H4 (cell line): ENCODE data around the gene FMN2. TPM values are rescaled to one million over a fixed set of nuclear protein-coding genes. Genes with fewer than 3 reads are reported as not detected.

ENCODE experiments used
- DNase-seq: peaks from one replicate; pipeline ENCODE4 v3.0.0-alpha.2; 2015; ENCODE audit warnings: low spot score
- total RNA-seq: library from RNA; depleted of rRNA; stranded (reverse); fragments of >200 nt; shearing (Covaris generic); gene quantifications from 2 replicates; pipeline ENCODE4 v1.2.3, GENCODE V29; 2014

The FMN2 gene
- total RNA-seq, 1 experiment from 2014 or later, result 5.2 TPM

GRCh38 chr1:240491796-240492195, 400.1 kb downstream of the FMN2 start:
- no peak for DNase-seq

GRCh38 chr1:240492832-240493440, 401.3 kb downstream of the FMN2 start:
- no peak for DNase-seq

- DNase-seq, result no peak
Measured at GRCh38 chr1:240495601-240496000, 403.9 kb downstream of the FMN2 start.

GRCh38 chr1:240496356-240496755, 404.7 kb downstream of the FMN2 start:
- no peak for DNase-seq

GRCh38 chr1:240496941-240497340, 405.3 kb downstream of the FMN2 start:
- DNase-seq, result no peak

GRCh38 chr1:240497908-240498307, 406.2 kb downstream of the FMN2 start:
- no peak for DNase-seq

GRCh38 chr1:240498335-240498734, 406.7 kb downstream of the FMN2 start:
- DNase-seq, result no peak

- DNase-seq, result peak; percentile 57
Measured at GRCh38 chr1:240499012-240499411, 407.3 kb downstream of the FMN2 start.

GRCh38 chr1:240500647-240501046, 409.0 kb downstream of the FMN2 start:
- no peak for DNase-seq

GRCh38 chr1:240501115-240501514, 409.4 kb downstream of the FMN2 start:
- no peak for DNase-seq

GRCh38 chr1:240503036-240503435, 411.4 kb downstream of the FMN2 start:
- no peak for DNase-seq

GRCh38 chr1:240503558-240503957, 411.9 kb downstream of the FMN2 start:
- no peak for DNase-seq

- no peak for DNase-seq
Measured at GRCh38 chr1:240506176-240506575, 414.5 kb downstream of the FMN2 start.

- no peak for DNase-seq
Measured at GRCh38 chr1:240508201-240508600, 416.5 kb downstream of the FMN2 start.

- DNase-seq, result no peak
Measured at GRCh38 chr1:240508950-240509349, 417.3 kb downstream of the FMN2 start.

- no peak for DNase-seq
Measured at GRCh38 chr1:240511789-240512188, 420.1 kb downstream of the FMN2 start.

- peak; percentile 12 for DNase-seq
Measured at GRCh38 chr1:240515505-240515904, 423.8 kb downstream of the FMN2 start.

GRCh38 chr1:240516069-240516468, 424.4 kb downstream of the FMN2 start:
- DNase-seq, result no peak

GRCh38 chr1:240517891-240518290, 426.2 kb downstream of the FMN2 start:
- DNase-seq, result no peak

GRCh38 chr1:240522122-240522822, 430.6 kb downstream of the FMN2 start:
- DNase-seq, result no peak

- DNase-seq, result no peak
Measured at GRCh38 chr1:240524356-240525069, 432.8 kb downstream of the FMN2 start.
